Nephron (organoid): ENCODE results near the gene ASCC2.

Experiments used
- H3K27ac Mint-ChIP-seq, 3 experiments: 2 replicates each; pipeline ENCODE4 v1.8.0; 2020; ENCODE audit warnings: mixed read lengths in 3 of 3, mild to moderate bottlenecking in 2 of 3, moderate library complexity in 1 of 3
- H3K27me3 Mint-ChIP-seq: 2 replicates; pipeline ENCODE4 v1.8.0; 2021; ENCODE audit warnings: low read depth, mild to moderate bottlenecking, moderate library complexity, mixed read lengths
- H3K36me3 Mint-ChIP-seq: 2 replicates; pipeline ENCODE4 v1.8.0; 2020; ENCODE audit warnings: low read depth, mixed read lengths
- H3K4me1 Mint-ChIP-seq: 2 replicates; pipeline ENCODE4 v1.8.0; 2020; ENCODE audit warnings: mixed read lengths
- H3K4me3 Mint-ChIP-seq, 3 experiments: 2 replicates each; pipeline ENCODE4 v1.8.0; 2020; ENCODE audit warnings: mild to moderate bottlenecking in 3 of 3, mixed read lengths in 3 of 3, moderate library complexity in 2 of 3
- H3K9me3 Mint-ChIP-seq: 2 replicates; pipeline ENCODE4 v1.8.0; 2020; ENCODE audit warnings: mixed read lengths
- CTCF ChIP-seq, 3 experiments: fragments of 200-600 bp; sonication (generic); IDR thresholded peaks; one replicate each; pipeline ENCODE4 v1.5.0; 2021; ENCODE audit warnings: antibody characterized with exemption in 3 of 3; ENCODE audit not compliant: unreplicated experiment in 3 of 3

The ASCC2 gene

GRCh38 chr22:29788339-29789279 is 49.5 kb downstream of the ASCC2 start:
- no peak overlapping the region for H3K4me3 Mint-ChIP-seq
- TF ChIP-seq CTCF (IDR thresholded peaks at IDR 0.05; ENCODE audit: unreplicated experiment in 3 of 3) = no peak
- peaks cover 15% of the 10 kb centered on the region for H3K4me1 Mint-ChIP-seq
- H3K27ac Mint-ChIP-seq = no peak overlapping the region
- H3K27me3 Mint-ChIP-seq = no peaks in the 10 kb centered on the region
- H3K9me3 Mint-ChIP-seq = no peaks in the 10 kb centered on the region
- peaks cover 43% of the 10 kb centered on the region for H3K36me3 Mint-ChIP-seq

DNA sequence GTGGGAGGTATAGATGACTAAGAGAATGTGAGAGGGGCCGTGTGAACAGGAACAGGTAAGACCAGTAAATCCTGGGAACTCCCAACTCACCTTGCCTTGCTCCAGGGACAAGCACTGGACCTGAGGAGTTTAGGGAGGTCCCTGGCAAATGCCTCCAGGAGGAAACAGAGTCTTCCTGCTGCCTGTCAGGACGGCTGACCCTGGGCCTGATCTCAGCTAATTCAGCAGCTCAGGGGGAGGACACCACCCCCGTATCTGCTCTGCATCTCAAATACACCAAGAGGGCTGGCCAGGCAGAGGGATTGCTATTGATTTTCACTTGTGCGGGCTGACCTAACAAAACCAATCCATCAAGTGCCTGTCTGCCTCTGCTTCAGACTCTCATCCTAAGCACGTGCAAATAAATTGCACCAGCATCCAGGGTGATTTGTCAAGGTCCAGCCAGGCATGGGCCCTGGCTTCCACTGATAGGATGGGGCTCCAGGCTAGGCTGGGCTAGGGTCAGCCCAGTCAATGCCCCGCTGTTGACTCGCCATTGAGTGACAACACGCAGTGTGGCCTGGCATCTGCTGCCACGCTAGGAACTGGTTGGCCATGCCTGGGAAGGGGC is 50.6 kb downstream of the ASCC2 start:
- Mint-ChIP-seq H3K4me3 (no peak overlapping the region), H3K36me3 (peaks cover 36% of the 10 kb centered on the region), H3K9me3 (no peaks in the 10 kb centered on the region), H3K27ac (no peak overlapping the region), H3K4me1 (peaks cover 15% of the 10 kb centered on the region), H3K27me3 (no peaks in the 10 kb centered on the region)
- TF ChIP-seq CTCF (IDR thresholded peaks at IDR 0.05; ENCODE audit: unreplicated experiment in 3 of 3) = no peak

GRCh38 chr22:29786031-29786430 is 52.0 kb downstream of the ASCC2 start:
- peaks cover 19% of the 10 kb centered on the region for H3K4me1 Mint-ChIP-seq
- H3K27ac Mint-ChIP-seq = peak overlapping the region; percentile 54 to 77 (median 61)

DNA sequence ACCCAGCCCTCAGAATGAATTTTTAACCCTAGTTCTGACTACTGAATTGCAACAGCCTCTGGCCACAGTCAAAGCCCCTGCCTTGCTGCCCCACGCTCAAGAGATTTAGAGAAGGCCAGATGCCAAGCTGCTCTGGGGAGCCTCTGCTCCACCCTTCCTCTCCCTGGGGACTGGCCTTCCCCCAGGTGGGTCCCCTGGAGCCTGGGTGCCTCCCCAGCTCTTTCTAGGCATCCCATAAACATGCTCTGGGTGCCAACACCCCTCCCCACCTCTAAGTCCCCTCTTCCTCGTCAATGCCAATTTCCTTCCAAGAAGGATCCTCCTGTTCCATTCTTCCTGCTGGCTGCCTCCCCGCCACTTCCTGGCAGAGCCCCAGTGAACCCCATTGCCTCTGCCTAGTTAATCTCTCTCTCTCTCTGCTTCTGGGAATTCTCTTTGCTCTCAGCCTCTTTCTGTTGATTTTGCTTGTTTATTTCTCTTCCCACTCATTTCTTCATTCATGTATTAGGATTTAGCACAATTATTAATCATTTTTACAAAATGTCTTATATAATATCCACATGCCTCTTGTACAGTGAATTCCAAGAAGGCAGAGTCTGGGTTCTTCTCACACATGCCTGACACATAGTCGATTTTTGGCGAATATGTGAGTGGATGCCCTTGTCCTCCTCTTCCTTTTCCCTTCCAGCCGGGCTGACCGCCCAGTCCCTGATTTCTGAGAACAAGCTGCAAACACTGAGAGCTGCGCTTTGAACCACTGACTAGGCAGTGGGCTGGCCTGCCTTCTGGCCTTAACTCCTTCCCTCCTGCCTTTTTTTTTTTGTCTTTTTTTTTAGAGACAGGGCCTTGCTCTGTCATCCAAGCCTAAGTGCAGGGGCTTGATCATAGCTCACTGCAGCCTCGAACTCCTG is 53.4 kb downstream of the ASCC2 start:
- H3K27ac Mint-ChIP-seq = peak overlapping the region; percentile 29 to 91 (median 80)
- H3K27me3 Mint-ChIP-seq = no peaks in the 10 kb centered on the region
- H3K36me3 Mint-ChIP-seq = peaks cover 21% of the 10 kb centered on the region
- H3K4me1 Mint-ChIP-seq = peaks cover 25% of the 10 kb centered on the region
- TF ChIP-seq CTCF (IDR thresholded peaks at IDR 0.05; ENCODE audit: unreplicated experiment in 3 of 3) = no peak
- H3K9me3 Mint-ChIP-seq = no peaks in the 10 kb centered on the region
- H3K4me3 Mint-ChIP-seq = peak overlapping the region in 1 of 3 experiments; percentile 5

More at GRCh38 chr22:29786031-29786430, 52.0 kb downstream of the ASCC2 start:
- no peaks in the 10 kb centered on the region for H3K9me3 Mint-ChIP-seq
- TF ChIP-seq CTCF (IDR thresholded peaks at IDR 0.05; ENCODE audit: unreplicated experiment in 3 of 3) = no peak
- H3K36me3 Mint-ChIP-seq = peaks cover 30% of the 10 kb centered on the region
- H3K27me3 Mint-ChIP-seq = no peaks in the 10 kb centered on the region
- H3K4me3 Mint-ChIP-seq = no peak overlapping the region

DNA sequence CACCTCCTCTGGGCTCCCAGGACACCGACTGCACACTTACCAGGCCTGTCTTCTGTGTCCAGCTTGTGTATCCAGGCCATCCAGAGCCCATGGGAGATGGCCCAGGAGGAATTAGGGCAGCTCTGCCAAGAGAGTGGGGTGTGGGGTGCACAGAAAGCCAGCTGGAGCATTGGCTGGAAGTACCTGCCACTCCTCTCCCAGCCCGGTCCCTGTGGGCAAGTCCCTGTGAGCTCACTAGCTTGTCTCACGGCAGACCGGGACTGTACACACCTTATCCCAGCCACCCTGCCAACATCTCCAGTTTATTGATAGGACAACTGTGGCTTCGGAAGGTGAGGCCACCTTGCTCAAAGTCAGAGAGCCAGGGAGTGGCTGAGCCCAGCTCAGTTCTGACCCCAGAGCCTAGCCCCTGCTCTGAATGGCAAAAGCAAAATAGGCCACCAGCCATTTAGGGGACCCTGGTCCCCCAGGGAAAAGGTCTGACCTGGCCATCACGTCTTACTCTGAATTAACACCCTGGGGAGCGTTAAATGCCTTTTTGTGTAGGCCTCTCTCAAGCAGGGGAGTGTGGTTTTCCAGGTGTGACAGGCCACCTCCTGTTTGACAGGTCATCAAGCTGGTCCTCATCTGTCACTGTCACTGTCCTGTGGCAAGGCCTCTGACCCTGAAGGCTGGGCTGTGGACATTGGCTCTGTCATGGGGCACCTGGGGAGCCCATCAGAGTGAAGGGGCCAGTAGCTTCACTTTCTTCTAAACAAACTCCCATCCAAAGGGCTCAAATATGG is 55.8 kb downstream of the ASCC2 start:
- H3K9me3 Mint-ChIP-seq = no peaks in the 10 kb centered on the region
- H3K4me3 Mint-ChIP-seq = no peak overlapping the region
- peaks cover 31% of the 10 kb centered on the region for H3K4me1 Mint-ChIP-seq
- no peak overlapping the region for H3K27ac Mint-ChIP-seq
- no peak for TF ChIP-seq CTCF (IDR thresholded peaks at IDR 0.05; ENCODE audit: unreplicated experiment in 3 of 3)
- H3K27me3 Mint-ChIP-seq = no peaks in the 10 kb centered on the region
- peaks cover under 1% of the 10 kb centered on the region for H3K36me3 Mint-ChIP-seq
